ENCODE data around the gene CAND2.

DNA sequence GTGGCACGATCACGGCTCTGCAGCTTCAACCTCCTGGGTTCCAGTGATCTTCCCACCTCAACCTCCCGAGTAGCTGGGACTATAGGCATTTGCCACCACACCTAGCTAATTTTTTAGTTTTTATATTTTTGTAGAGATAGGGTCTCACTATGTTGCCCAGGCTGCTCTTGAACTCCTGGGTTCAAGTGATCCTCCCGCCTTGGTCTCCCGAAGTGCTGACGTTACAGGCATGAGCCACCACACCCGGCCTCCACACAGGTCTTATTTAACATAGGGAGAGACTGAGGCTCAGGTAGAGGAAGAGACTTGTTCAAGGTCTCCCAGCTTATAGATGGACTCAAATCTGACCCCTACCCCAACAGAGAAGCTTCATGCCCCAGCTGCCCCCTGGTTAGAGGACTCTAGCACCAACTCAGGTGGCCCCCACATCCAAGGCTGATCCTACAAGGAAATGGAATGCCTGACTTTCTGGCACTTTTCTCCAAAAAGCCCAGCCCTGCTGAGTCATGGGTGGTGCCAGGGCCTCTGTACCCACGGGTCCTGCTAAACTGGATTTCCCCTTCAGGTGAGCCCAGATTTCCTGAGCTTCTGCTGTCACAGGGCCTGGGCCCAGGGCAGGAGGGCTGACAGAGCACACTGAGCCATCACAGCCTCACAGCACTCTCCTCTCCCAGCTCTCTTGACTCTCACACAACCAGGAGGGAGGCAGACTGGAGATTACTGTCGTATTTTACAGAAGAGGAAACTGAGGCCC, 43.0 kb upstream of the CAND2 start:
- TF ChIP-seq POLR2AphosphoS5 (IDR thresholded peaks at IDR 0.05) (no peak), EP300 (IDR thresholded peaks at IDR 0.05) (no peak), POLR2A (IDR thresholded peaks at IDR 0.05; ENCODE audit: low read depth) (no peak)
- TF ChIP-seq, protein P1, sequence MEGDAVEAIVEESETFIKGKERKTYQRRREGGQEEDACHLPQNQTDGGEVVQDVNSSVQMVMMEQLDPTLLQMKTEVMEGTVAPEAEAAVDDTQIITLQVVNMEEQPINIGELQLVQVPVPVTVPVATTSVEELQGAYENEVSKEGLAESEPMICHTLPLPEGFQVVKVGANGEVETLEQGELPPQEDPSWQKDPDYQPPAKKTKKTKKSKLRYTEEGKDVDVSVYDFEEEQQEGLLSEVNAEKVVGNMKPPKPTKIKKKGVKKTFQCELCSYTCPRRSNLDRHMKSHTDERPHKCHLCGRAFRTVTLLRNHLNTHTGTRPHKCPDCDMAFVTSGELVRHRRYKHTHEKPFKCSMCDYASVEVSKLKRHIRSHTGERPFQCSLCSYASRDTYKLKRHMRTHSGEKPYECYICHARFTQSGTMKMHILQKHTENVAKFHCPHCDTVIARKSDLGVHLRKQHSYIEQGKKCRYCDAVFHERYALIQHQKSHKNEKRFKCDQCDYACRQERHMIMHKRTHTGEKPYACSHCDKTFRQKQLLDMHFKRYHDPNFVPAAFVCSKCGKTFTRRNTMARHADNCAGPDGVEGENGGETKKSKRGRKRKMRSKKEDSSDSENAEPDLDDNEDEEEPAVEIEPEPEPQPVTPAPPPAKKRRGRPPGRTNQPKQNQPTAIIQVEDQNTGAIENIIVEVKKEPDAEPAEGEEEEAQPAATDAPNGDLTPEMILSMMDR (IDR thresholded peaks at IDR 0.05), result no peak
